Epithelial cell of esophagus (primary cell): ENCODE data around the gene CARNS1.

Experiments used
- DNase-seq: peaks from one replicate; pipeline ENCODE4 v3.0.0; 2010; ENCODE audit warnings: low read depth
- H3K4me3 ChIP-seq: 2 replicates; pipeline ENCODE4 v1.5.1; 2011; ENCODE audit warnings: mild to moderate bottlenecking, low read length, control low read depth
- TF ChIP-seq, protein P1 (sequence below): IDR thresholded peaks from 2 replicates; pipeline ENCODE4 v1.5.1; 2011; ENCODE audit warnings: low read depth, mild to moderate bottlenecking, low read length, control low read depth, inconsistent platforms; ENCODE audit not compliant: insufficient read depth; ENCODE audit errors: missing control alignments

CARNS1 gene

DNA sequence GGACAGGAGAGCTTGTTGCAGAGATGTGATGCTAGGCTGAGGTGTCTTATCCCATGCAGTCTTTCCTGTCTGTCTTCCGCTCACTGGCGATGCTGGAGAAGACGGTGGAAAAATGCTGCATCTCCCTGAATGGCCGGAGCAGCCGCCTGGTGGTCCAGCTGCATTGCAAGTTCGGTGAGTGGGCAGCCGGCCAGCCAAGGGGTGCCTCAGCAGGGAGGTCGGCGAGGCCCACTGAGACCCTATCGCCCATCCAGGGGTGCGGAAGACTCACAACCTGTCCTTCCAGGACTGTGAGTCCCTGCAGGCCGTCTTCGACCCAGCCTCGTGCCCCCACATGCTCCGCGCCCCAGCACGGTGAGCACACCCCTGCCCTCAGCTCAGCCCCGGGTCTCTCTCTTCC is 22.0 kb upstream of the CARNS1 start:
- H3K4me3 ChIP-seq = no peak overlapping the region
- no peak for DNase-seq
- TF ChIP-seq, protein P1, sequence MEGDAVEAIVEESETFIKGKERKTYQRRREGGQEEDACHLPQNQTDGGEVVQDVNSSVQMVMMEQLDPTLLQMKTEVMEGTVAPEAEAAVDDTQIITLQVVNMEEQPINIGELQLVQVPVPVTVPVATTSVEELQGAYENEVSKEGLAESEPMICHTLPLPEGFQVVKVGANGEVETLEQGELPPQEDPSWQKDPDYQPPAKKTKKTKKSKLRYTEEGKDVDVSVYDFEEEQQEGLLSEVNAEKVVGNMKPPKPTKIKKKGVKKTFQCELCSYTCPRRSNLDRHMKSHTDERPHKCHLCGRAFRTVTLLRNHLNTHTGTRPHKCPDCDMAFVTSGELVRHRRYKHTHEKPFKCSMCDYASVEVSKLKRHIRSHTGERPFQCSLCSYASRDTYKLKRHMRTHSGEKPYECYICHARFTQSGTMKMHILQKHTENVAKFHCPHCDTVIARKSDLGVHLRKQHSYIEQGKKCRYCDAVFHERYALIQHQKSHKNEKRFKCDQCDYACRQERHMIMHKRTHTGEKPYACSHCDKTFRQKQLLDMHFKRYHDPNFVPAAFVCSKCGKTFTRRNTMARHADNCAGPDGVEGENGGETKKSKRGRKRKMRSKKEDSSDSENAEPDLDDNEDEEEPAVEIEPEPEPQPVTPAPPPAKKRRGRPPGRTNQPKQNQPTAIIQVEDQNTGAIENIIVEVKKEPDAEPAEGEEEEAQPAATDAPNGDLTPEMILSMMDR = no peak

- DNase-seq = no peak
- no peak overlapping the region for H3K4me3 ChIP-seq
- TF ChIP-seq, protein P1 = no peak
Observed at GRCh38 chr11:67393990-67394389, 21.5 kb upstream of the CARNS1 start.

- DNase-seq = no peak
- TF ChIP-seq, protein P1 = no peak
- H3K4me3 ChIP-seq = no peak overlapping the region
Observed at GRCh38 chr11:67395555-67396258, 19.8 kb upstream of the CARNS1 start.

GRCh38 chr11:67396259-67396581 is 19.3 kb upstream of the CARNS1 start:
- TF ChIP-seq, protein P1 = no peak
- no peak overlapping the region for H3K4me3 ChIP-seq
- no peak for DNase-seq

GRCh38 chr11:67396587-67397389 is 18.7 kb upstream of the CARNS1 start:
- TF ChIP-seq, protein P1 = no peak
- no peak overlapping the region for H3K4me3 ChIP-seq
- DNase-seq = no peak

DNA sequence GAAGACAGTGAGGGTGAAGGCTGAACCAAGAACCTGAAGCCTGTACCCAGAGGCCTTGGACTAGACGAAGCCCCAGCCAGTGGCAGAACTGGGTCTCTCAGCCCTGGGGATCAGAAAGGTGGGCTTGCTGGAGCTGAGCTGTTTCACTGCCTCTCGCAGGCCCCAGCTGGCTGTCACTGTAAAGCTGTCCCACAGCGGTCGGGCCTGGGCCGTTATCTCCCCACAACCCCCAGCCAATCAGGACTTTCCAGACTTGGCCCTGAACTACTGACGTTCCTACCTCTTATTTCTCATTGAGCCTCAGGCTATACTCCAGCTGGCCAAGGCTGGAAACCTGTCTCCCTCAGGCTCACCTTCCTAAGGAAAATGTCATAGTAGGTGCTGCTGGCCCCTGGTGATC is 17.9 kb upstream of the CARNS1 start:
- TF ChIP-seq, protein P1 = no peak
- DNase-seq = no peak
- no peak overlapping the region for H3K4me3 ChIP-seq
